ENCODE results near the gene ARID1B.

DNA sequence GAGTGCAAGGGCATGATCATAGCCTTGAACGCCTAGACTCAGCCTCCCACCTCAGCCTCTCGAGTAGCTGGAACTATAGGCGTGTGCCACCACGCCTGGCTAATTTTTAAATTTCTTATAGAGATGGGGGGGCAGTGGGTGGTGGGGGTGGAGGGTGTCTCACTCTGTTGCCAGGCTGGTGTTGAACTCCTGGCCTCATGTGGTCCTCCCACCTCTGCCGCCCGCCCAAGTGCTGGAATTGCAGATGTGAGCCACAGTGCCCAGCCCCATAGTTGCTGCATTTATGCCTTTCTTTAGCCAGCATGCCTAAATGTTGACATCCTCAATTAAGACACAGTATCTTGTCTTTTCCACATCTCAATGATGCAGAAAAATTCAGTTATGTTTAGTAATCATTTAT is 171.1 kb downstream of the ARID1B start:
- TF ChIP-seq, protein P1, sequence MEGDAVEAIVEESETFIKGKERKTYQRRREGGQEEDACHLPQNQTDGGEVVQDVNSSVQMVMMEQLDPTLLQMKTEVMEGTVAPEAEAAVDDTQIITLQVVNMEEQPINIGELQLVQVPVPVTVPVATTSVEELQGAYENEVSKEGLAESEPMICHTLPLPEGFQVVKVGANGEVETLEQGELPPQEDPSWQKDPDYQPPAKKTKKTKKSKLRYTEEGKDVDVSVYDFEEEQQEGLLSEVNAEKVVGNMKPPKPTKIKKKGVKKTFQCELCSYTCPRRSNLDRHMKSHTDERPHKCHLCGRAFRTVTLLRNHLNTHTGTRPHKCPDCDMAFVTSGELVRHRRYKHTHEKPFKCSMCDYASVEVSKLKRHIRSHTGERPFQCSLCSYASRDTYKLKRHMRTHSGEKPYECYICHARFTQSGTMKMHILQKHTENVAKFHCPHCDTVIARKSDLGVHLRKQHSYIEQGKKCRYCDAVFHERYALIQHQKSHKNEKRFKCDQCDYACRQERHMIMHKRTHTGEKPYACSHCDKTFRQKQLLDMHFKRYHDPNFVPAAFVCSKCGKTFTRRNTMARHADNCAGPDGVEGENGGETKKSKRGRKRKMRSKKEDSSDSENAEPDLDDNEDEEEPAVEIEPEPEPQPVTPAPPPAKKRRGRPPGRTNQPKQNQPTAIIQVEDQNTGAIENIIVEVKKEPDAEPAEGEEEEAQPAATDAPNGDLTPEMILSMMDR (conservative IDR thresholded peaks at IDR 0.05; ENCODE audit: low read depth, low read length): no peak
- TF ChIP-seq EZH2 (IDR thresholded peaks at IDR 0.05; ENCODE audit: low read length, unreplicated experiment): no peak
